ENCODE measurements around the gene ERVK3-1.
A peak's percentile ranks its signal among the peaks of the same experiment; 100 is the strongest.

The ERVK3-1 gene

DNA sequence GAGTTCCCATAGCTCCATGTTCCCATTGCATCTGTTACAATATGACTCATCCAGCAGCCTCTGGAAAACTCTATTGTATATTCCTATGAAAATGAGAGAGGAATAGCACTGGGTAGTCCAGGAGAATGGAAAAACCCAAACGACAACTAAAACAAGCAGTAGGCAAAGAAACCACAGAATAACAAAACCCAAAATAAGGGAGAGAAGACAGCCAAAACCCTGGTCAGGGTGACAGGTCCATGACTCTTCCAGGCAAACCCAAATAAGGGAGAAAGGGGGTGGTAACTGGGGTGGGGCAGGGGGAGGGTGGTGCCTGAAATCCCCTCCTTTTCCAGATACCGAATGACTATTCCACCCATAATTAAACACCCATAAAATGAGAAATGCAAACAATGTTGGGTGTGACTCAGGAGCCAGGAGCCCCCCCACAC, 30.4 kb upstream of the ERVK3-1 start:
- peak; percentile 24 for DNase-seq (ENCODE audit: low read depth)
- TF ChIP-seq, protein P1, sequence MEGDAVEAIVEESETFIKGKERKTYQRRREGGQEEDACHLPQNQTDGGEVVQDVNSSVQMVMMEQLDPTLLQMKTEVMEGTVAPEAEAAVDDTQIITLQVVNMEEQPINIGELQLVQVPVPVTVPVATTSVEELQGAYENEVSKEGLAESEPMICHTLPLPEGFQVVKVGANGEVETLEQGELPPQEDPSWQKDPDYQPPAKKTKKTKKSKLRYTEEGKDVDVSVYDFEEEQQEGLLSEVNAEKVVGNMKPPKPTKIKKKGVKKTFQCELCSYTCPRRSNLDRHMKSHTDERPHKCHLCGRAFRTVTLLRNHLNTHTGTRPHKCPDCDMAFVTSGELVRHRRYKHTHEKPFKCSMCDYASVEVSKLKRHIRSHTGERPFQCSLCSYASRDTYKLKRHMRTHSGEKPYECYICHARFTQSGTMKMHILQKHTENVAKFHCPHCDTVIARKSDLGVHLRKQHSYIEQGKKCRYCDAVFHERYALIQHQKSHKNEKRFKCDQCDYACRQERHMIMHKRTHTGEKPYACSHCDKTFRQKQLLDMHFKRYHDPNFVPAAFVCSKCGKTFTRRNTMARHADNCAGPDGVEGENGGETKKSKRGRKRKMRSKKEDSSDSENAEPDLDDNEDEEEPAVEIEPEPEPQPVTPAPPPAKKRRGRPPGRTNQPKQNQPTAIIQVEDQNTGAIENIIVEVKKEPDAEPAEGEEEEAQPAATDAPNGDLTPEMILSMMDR (IDR thresholded peaks at IDR 0.05; ENCODE audit: low read length, missing control alignments) = no peak
- H3K4me3 ChIP-seq (replicated peaks; ENCODE audit: low read depth, low read length) = no peak overlapping the region

DNA sequence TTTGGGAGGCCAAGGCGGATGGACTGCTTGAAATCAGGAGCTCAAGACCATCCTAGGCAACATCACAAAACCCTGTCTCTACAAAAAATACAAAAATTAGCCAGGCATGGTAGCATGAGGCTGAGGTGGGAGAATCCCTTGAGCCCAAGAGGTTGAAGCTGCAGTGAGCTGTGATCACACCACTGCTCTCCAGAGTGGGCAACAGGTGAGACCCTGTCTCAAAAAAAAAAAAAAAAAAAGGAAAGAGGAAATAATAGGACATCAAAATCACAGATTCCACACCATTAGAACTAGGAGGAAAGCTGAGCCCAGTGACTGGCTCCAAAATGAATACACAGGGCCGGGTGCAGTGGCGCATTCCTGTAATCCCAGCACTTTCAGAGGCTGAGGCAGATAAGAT, 29.6 kb upstream of the ERVK3-1 start:
- TF ChIP-seq, protein P1 (IDR thresholded peaks at IDR 0.05; ENCODE audit: low read length, missing control alignments) = no peak
- DNase-seq (ENCODE audit: low read depth) = no peak
- H3K4me3 ChIP-seq (replicated peaks; ENCODE audit: low read depth, low read length) = no peak overlapping the region

DNA sequence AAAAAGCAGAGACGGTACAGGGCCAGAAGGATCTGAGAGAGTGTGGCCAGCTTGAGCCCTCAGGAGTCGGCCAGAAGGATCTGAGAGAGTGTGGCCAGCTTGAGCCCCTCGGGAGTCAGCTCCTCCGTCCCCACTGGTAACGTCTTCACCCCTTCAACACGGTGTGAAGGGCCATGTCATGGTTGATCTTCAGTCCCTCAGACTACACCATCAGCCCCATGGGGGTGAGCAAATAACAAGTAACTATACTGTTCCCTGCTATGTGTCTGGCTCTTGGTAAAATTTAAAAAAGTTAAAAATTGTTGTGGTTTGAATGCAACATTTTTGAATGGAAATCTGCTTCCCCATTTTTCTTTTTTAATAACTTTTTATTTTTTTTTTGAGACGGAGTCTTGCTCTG, 28.0 kb upstream of the ERVK3-1 start:
- no peak for DNase-seq (ENCODE audit: low read depth)
- TF ChIP-seq, protein P1 (IDR thresholded peaks at IDR 0.05; ENCODE audit: low read length, missing control alignments) = no peak
- no peak overlapping the region for H3K4me3 ChIP-seq (replicated peaks; ENCODE audit: low read depth, low read length)

DNA sequence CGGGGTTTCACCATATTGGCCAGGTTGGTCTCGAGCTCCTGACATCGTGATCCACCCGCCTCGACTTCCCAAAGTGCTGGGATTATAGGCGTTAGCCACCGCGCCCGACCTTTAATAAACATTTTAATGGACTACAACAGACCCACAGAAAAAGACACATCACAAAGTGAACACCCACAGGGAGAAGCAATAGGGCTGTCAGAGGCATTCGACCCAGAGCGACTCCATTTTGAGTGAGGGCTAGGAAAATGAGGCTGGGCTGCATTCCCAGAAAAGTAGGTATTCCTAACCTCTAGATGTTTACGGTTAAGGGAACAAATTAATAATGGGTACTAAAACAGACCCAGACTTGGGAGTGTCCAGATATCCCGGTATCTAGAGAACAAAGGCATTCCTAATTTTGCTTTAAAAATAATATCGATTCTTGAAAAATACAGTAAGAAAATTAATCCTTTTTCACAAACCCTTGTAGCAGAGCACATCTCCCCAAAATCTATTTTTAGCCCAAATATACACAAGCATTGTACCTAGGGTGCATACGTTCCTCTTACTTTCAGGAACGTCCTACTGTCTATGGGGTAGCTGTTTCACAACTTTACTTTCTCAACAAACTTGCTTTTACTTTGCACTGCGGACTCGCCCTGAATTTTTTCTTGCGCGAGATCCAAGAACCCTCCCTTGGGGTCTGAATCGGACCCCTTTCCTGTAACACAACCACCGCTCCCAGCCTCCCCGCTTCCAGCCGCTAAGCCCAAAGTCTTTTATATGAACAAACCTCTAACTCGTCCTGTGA, 27.2 kb upstream of the ERVK3-1 start:
- no peak for DNase-seq (ENCODE audit: low read depth)
- TF ChIP-seq, protein P1 (IDR thresholded peaks at IDR 0.05; ENCODE audit: low read length, missing control alignments) = no peak
- H3K4me3 ChIP-seq (replicated peaks; ENCODE audit: low read depth, low read length) = peak overlapping the region; percentile 96

DNA sequence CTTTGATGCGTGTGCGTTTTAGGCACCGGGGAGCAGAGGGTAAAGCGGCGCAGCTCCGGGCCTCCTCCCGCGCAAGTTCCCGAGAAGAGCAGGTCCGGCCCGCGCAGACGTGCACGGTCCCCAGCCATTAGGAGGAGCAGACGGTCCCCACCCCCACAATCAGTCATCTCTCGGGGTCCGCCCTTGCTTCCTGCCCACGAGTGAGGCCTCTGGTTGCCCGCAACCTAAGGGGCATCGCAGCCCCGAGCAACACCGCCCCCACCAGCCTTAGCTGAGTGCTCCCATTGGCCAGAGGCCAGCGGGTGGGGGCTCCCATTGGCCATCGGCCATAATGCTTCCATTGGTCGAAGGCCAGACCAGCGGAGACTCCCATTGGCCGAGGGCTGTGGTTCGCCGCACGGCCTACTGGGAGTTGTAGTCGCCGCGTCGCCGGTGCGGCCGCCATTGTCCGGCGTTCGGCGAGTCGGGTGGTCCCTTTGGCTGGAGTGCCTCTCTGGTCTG, 26.6 kb upstream of the ERVK3-1 start, which contains the start of gene ZNF8:
TSS of gene ZNF8 (plus strand) at position 415 of the 501 bp plus-strand sequence. CDS start 127 bp downstream, outside the sequence.
- DNase-seq (ENCODE audit: low read depth) = peak; percentile 99
- TF ChIP-seq, protein P1 (IDR thresholded peaks at IDR 0.05; ENCODE audit: low read length, missing control alignments) = no peak
- H3K4me3 ChIP-seq (replicated peaks; ENCODE audit: low read depth, low read length) = peak within 1 kb of the TSS; percentile 96

DNA sequence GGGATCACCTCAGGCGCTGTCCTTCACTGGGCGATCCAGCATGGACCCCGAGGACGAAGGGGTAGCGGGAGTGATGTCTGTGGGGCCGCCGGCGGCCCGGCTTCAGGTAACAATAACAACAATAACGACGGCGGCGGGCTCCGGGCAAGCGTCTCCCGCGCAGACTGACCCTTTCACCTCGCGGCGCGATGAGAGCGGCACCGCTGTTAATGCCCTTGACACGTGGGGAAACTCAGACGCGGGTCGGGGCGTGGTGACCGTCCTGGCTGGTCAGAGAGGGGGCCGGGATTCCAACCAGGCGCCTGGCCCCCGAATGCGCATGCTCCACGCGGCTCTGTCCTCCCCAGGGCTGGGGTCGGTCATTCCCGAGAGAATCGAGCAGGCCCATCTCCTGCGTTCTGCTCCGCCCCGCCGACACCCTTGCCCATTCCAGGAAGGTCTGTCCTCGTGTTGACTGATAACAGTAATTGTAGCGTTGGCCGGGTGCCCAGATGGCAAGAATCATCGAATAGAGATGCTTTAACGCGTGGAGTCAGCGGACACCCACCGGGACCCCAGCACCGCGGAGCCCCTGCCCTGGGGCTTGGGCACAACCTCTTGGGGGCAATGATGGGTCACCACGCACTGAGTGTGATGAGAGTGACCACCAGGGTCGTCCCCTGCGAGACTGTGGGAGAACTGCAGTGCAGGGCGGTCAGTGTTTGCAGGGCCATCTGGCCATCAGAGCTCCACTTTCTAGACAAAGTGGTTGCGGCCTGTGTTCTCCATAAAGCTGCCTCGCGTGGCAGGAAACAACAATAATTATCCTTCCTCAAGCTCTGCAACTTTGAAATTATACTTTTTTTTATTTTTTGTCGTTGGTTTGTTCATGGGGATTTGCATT, 25.9 kb upstream of the ERVK3-1 start:
- TF ChIP-seq, protein P1 (IDR thresholded peaks at IDR 0.05; ENCODE audit: low read length, missing control alignments) = no peak
- peak overlapping the region; percentile 96 for H3K4me3 ChIP-seq (replicated peaks; ENCODE audit: low read depth, low read length)
- DNase-seq (ENCODE audit: low read depth) = peak; percentile 72
